Glutamatergic neuron (in vitro differentiated cells): Measurements from ENCODE around the gene TRDN. TPM values are rescaled to one million over a fixed set of nuclear protein-coding genes. Genes with fewer than 3 reads are reported as not detected.

Experiments
- DNase-seq: peaks from one replicate; pipeline ENCODE4 v3.0.0; 2022
- H3K27ac Mint-ChIP-seq: one replicate; pipeline ENCODE4 v1.8.0; 2020; ENCODE audit warnings: mild to moderate bottlenecking, mixed read lengths, inconsistent platforms; ENCODE audit not compliant: unreplicated experiment
- H3K27me3 Mint-ChIP-seq: one replicate; pipeline ENCODE4 v1.8.0; 2020; ENCODE audit warnings: mild to moderate bottlenecking, moderate library complexity, mixed read lengths, inconsistent platforms; ENCODE audit not compliant: unreplicated experiment
- H3K36me3 Mint-ChIP-seq: one replicate; pipeline ENCODE4 v1.8.0; 2020; ENCODE audit warnings: mild to moderate bottlenecking, mixed read lengths, inconsistent platforms; ENCODE audit not compliant: unreplicated experiment
- H3K4me1 Mint-ChIP-seq: one replicate; pipeline ENCODE4 v1.8.0; 2020; ENCODE audit warnings: mild to moderate bottlenecking, low read depth, mixed read lengths, inconsistent platforms; ENCODE audit not compliant: unreplicated experiment
- H3K4me3 Mint-ChIP-seq: one replicate; pipeline ENCODE4 v1.8.0; 2020; ENCODE audit warnings: mild to moderate bottlenecking, mixed read lengths, inconsistent platforms; ENCODE audit not compliant: unreplicated experiment
- H3K9me3 Mint-ChIP-seq: one replicate; pipeline ENCODE4 v1.8.0; 2020; ENCODE audit warnings: mild to moderate bottlenecking, moderate library complexity, mixed read lengths, inconsistent platforms; ENCODE audit not compliant: unreplicated experiment
- CTCF ChIP-seq: fragments of 200-600 bp; sonication (generic); IDR thresholded peaks from one replicate; pipeline ENCODE4 v1.5.0; 2021; ENCODE audit not compliant: partially characterized antibody, unreplicated experiment
- total RNA-seq: library from RNA; stranded (reverse); fragmentation: NEBNext Ultra II Directional; extraction: Animal tissue kit (Norgen Biotek cat#: 25700); gene quantifications from one replicate; pipeline ENCODE4 v1.2.1, GENCODE V29; 2021; ENCODE audit not compliant: unreplicated experiment

Gene TRDN
- total RNA-seq, 1 donor from 2014 or later = not detected

- Mint-ChIP-seq H3K4me3 (no peak overlapping the region), H3K36me3 (no peaks in the 10 kb centered on the region), H3K9me3 (no peaks in the 10 kb centered on the region), H3K27me3 (no peaks in the 10 kb centered on the region), H3K4me1 (no peaks in the 10 kb centered on the region), H3K27ac (no peak overlapping the region)
- TF ChIP-seq CTCF = no peak
- no peak for DNase-seq
These were observed 84.6 kb downstream of the TRDN start for GRCh38 chr6:123551939-123552707.

- Mint-ChIP-seq H3K36me3 (no peaks in the 10 kb centered on the region), H3K27ac (no peak overlapping the region), H3K4me3 (no peak overlapping the region), H3K4me1 (no peaks in the 10 kb centered on the region), H3K27me3 (no peaks in the 10 kb centered on the region), H3K9me3 (no peaks in the 10 kb centered on the region)
- no peak for TF ChIP-seq CTCF
- no peak for DNase-seq
These were observed 86.6 kb downstream of the TRDN start for GRCh38 chr6:123550052-123550617.

GRCh38 chr6:123549476-123549875 lies 87.3 kb downstream of the TRDN start:
- H3K4me3 Mint-ChIP-seq = no peak overlapping the region
- DNase-seq = no peak
- H3K27me3 Mint-ChIP-seq = no peaks in the 10 kb centered on the region
- no peak for TF ChIP-seq CTCF
- H3K9me3 Mint-ChIP-seq = no peaks in the 10 kb centered on the region
- H3K36me3 Mint-ChIP-seq = no peaks in the 10 kb centered on the region
- no peak overlapping the region for H3K27ac Mint-ChIP-seq
- H3K4me1 Mint-ChIP-seq = no peaks in the 10 kb centered on the region

GRCh38 chr6:123547216-123547978 lies 89.4 kb downstream of the TRDN start:
- no peaks in the 10 kb centered on the region for H3K36me3 Mint-ChIP-seq
- H3K27me3 Mint-ChIP-seq = no peaks in the 10 kb centered on the region
- no peaks in the 10 kb centered on the region for H3K9me3 Mint-ChIP-seq
- no peaks in the 10 kb centered on the region for H3K4me1 Mint-ChIP-seq
- no peak overlapping the region for H3K27ac Mint-ChIP-seq
- DNase-seq = no peak
- no peak overlapping the region for H3K4me3 Mint-ChIP-seq
- TF ChIP-seq CTCF = no peak
